Stimulated activated CD4-positive, alpha-beta T cell treated with anti-CD3 and anti-CD28 coated beads, TNF-alpha, amount 100 ng/mL, for 24 hours (primary cell): ENCODE data around the gene DLGAP1.
"Not testable (repeated sequence)": the region's sequence is repeated elsewhere in the genome, so short reads cannot be mapped to it uniquely, and the experiment has no call there.

Source experiments
- DNase-seq, 3 experiments: peaks; one replicate each; pipeline ENCODE4 v3.0.0-alpha.2; 2020; ENCODE audit warnings: low read depth in 3 of 3

DLGAP1 gene

DNA sequence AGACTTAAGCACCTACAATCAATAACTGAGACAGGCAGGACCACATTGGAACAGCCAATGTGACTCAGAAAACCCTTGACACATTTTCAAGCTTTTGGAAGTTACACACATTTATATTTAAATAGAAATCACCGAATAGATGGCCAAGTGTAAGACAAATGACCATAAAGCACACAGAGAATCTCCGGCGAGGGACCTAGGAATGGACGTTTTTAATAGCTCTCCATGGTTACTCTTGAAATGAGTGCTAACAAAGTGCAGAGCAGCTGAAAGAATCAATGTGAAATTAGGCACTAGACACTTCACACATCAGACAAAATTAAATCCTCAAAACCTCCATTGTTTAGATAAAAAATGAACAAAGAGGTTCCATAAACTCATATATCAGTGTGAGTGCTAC lies 376.9 kb downstream of the DLGAP1 start:
- no peak for DNase-seq

DNA sequence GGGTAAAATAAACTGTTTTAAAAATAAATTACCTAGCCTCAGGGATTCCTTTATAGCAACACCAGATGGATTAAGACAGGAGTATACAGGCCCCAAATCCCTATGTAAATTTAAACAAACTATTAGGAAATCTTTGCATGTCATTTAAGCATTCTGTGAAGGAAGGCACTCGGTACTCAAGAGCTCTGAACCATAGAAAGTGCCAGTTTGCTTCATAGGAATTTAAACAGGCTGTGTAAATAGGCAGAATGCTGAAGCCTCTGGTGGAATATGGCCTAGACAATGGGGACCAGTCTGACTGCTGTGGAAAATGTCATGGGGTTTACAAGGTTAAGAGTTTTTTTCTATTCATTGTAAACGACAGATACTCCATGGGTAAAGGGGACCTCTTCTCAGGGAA lies 377.4 kb downstream of the DLGAP1 start:
- no peak for DNase-seq

DNA sequence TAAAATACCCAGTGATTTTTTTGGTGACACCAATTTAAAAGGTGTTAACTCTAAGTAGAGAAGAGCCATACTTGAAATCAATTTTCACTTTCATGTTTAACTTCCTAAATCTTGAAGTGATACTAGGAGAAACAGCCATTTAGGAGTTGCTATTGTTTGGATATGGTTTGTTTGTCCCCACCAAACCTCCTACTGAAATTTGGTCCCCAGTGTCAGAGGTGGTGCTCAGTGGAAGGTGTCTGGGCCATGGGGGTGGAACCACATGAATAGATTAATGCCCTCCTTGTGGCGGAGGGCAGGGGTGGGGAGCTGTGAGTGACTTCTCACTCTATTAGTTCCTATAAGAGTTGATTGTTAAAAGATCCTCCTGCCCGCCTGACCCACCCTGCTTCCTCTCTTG lies 377.9 kb downstream of the DLGAP1 start:
- no peak for DNase-seq

DNA sequence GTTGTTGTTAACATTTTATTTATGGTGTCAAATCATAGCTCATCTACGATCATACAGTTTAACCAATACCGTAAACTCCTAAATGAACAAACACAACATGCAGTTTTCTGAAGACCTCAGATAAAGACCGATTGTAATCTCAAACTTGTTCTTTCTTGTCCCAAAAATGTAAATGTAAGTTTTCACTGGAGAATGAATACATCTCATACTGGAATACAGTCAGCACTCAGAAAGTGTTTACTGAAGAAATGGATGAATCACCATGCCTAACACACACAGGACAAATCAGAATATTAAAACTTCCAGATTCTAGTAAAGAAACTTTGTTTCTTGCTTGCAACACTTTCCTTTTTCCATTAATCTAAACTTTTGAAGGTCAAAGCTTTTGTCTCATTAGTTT lies 380.5 kb downstream of the DLGAP1 start:
- DNase-seq: no peak

DNA sequence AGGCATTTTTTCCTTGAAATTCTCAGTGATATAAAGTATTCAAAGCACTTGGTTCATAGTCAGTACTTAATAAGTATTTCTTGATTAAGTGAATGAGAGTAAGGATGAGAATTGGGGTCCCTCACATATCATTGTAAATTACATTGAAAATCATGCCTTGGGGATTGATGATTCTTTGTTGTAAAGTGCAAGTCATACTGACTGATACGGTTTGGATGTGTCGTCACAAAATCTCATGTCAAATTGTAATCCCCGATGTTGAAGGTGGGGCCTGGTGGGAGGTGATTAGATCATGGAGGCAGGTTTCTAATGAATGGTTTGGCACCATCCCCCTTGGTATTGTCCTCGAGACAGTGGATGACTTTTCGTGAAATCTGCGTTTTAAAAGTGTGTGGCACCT lies 385.9 kb downstream of the DLGAP1 start:
- DNase-seq: no peak

DNA sequence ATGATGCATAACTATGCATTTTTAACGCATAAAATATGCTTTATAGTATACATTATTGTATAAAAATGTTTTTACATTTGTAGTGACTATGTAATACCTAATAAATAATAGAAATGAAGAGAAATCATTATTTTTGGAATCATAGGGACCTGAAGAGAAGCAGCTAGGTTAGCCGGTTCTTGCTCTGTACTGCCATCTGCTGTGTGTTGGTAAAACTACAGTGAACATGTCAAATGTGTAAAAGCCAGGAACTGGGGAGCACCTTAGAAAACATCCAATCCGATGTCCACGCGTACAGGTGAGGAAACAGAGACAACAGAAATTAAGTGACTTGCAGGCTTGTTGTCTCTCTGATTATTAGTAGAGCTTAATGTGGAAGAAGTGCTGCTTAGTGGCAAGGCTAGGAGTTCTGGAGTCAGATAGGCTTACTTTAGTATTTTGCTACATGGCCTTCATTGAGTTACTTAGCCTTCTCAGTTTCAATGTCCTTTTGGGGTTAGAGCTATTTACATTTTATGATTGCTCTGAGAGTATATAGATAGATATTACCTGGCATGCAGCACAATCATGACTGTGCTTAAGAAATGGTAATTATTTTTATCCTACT lies 386.5 kb downstream of the DLGAP1 start:
- peak in 2 of 3 experiments; percentile 1 to 3 for DNase-seq

DNA sequence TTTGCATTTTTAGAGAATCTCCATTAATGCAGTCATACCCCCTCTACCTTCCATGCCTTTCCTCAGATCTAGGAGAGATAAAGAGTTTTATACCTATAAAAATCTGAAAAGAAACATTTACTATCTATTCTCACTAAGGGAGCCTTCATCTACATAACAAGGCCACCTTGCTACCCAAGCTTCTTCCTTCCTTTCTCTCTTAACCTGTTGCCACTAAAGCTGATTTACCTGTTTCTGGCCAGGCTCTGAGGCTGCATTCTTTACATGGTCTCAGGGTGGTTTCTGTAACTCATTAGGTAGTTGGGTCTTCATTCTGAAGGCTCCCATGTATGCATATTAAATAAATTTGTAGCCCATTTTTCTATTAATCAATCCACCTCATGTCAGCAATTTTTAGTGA lies 391.6 kb downstream of the DLGAP1 start:
- no peak for DNase-seq

DNA sequence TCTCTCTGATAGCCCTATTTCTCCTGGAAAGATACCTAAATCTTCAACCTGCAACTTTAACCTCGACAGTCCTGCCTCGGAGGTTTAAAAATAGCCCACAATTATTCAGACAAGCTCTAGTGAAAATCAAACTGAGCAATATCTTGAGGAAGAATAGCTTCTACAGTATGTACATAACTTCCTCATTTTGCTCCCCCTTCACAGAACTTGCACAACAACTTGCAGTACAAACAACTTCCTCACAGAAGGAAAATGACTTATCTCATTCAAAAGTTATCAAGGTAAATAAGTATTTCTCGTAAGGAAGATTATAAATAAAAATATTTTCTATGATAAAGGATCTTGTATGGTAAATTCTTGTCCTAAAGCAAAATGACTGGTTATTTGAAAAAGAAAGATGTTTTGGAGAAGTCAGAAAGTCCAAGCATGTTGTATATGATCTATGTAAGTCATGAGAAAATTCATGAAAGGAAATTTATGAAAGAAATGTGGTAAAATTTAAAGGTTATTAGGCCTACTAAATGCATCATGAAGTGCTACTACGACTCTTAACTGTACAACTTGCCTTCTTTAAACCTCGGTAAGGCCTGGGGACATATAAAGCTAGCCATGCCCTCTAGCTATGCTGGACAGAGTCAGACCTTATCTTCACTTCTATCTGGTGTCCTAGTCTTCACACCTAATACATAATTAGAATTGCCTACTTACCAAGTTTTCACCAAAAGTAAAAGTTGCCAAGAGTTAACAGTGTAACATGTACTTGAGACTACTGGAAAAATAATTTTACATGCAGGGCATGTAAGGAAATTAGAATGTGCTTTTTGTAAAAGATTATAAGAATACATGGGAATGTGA lies 394.5 kb downstream of the DLGAP1 start:
- no peak for DNase-seq

DNA sequence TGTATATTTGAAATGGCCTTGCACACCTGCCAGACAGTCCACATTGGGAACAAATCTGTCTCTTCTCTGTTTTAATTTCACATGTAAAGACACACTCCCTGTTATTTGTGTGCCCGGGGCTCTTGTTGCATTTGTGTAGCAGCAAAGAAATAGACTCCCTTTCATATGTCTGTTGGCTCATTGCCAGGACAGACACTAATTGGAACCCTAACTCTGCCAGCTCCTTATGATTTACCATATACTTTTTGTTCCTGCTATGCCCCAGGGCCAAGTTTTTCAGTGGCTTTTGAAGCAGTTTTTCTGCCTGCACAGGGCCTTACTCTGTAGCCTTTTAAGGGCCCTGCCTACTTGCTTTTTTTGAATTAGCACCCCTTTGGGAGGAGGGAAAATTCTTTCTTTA lies 396.9 kb downstream of the DLGAP1 start:
- no peak for DNase-seq

DNA sequence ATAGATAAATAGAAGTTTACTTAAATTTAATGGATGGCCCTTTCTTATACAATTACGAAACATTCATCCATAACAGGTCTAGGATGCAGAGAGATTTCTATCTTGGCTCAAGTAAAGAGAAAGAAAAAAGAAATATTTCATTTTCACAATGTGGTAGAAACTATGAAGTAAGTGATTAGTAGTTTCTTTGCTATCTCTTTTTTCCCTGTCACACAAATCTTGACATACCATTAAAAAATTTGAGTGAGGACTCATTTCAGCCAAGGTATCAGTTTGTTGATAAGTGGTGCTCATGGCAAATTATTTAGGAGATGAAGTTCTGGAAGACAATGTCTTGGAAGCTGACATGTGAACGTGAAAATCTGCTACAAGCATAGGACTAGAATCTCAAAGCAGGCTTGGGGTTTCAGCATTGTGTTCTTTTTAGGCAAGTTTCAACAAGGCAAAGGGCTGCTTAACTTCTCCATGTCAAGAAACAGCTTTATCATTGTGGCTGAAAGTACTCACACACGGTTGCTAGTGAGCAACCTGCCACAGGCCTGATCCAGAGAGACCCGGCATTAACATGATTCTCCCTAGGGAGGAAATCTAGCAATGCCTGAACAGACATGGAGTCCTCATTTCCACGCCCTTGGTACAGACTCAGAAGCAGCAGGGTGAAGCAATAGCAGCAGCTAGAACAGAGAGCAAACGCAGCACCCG lies 414.6 kb downstream of the DLGAP1 start:
- no peak for DNase-seq

DNA sequence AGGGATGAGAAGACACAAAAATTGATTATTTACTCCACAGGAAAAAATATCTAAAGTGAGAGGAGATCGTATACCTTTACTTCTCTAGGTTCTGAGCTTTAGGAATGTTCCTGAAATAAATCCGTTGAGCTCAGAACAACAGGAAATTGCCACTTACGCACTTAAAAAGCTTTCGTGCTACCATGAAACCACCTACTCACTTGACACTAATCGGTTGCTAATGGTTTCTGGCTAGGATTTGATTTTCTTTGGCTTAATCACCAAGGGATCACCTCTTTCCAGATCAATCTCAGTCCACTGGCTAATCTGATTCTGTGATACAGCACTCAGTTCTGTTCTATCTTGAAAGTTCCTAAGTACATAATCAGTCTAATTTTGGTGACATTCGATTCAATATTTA lies 419.6 kb downstream of the DLGAP1 start:
- no peak for DNase-seq

DNA sequence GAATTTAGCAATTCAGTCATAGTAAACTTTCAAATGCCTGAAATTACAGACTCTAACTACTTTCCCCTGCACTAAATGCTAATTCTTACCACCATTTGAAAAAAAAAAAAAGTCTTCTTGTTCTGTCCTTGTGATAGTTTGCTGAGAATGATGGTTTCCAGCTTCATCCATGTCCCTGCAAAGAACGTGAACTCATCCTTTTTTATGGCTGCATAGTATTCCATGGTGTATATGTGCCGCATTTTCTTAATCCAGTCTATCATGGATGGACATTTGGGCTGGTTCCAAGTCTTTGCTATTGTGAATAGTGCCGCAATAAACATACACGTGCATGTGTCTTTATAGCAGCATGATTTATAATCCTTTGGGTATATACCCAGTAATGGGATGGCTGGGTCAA lies 420.3 kb downstream of the DLGAP1 start:
- DNase-seq: not testable (repeated sequence)

DNA sequence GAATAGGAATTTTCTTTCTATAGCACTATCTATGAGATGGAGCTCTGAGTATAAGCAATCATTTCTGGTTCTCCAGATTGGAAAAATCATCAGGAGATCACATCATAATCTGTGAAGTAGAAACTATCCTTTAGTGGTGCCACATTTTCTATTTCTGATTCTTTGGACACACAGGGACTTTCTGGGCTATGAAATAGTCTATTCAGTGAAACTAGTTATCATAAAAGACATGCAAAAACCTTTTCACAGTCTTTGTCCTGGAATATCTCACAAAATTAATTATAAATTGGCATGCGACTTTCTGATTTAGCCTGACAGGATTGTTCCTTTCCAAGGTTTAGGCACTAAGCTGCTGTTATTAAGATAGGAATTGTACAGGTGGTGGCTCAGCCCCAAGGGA lies 428.6 kb downstream of the DLGAP1 start:
- DNase-seq: no peak

DNA sequence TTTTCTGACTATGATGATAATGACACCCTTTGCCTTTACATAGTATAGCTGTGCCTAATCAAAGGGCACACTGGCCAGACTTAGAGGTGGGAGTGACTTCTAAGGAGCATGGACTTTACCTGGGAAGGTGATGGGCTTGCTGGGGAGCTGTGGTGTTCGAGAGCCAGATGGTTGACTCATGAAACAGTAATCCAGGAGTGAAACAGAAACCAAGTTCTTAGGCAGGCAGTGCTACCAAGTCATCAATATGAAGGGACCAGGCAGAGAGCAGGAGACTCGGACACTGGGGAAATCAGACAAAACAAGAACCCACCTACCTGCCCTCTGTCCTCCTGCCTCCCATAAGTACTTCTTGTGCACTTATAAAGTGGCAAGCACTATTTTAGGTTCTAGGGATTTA lies 430.4 kb downstream of the DLGAP1 start:
- DNase-seq: no peak

DNA sequence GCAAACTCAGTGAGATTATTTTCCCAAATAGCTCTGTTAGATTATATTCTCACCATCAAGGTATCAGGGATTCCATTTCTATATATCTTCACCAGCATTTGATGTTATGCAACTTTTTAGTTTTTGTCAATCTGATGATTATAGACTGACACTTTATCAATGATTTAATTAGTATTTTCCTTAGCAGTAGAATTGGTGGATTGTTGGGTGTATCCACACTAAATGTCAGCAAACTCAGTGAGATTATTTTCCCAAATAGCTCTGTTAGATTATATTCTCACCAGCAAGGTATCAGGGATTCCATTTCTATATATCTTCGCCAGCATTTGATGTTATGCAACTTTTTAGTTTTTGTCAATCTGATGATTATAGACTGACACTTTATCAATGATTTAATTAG lies 432.4 kb downstream of the DLGAP1 start:
- DNase-seq: not testable (repeated sequence)

DNA sequence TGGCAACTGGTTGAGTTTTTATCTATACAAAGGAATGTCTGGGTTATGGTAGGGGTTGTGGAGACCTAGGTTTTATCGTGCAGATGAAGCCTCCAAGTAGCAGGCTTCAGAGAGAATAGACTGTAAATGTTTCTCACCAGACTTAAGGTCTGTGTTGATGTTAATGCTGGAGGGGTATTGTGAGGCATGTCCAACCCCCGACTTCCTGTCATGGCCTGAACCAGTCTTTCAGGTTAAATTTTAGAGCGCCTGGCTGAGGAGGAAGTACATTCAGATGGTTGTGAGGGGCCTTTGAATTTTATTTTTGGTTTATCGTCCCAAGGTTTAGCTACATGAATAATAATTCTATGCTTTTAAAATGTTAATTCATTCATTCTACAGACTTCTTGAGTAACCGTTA lies 435.1 kb downstream of the DLGAP1 start:
- no peak for DNase-seq

DNA sequence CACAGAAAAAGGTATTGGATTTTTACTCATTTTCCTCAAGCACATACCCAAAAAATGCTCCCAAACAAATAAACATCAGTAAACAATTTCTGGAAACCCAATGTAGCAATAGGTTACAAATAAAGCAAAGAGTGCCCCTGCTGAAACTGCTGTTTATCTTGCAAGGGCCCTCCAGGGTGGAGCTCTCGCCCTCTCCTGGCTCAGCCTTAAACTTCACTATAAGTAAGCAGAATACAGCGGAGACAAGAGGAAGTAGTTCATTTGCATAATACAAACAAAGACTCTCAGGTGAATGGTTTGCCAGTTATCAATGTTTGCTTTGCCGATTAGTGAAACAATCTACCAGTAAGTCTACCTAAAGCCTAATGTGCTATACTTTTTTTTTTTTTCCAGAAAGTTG lies 437.6 kb downstream of the DLGAP1 start:
- DNase-seq: no peak

DNA sequence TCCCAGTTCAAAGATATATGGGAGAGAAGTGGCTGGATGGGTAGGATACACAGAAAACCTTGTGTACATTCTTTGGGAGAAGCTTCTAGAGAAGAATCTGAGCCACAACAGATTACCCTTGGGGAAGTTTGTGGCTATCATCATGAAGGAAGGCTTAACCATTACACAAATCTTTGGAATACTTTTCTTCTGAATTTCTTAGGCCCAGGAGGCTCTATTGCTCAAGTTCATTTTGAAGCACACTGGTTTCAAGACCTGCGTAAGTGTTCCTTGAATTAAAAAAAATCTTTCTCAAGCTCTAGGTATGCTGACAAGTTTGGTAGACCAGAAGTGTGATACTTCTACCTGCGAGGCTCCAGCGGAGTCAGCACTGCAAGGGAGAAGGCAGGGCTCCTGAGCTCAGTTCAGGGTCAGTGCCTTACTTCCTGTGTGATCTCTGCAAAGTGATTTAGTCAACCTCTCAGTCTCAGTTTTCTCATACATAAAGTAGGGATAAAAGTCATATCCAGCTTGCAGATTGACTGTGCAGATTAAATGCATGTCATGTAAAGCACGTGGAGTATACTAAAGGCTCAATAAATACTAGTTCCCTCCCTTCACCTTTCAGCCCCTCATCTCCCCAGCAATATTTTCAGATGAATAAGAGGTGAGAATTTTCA lies 438.6 kb downstream of the DLGAP1 start:
- DNase-seq: no peak

DNA sequence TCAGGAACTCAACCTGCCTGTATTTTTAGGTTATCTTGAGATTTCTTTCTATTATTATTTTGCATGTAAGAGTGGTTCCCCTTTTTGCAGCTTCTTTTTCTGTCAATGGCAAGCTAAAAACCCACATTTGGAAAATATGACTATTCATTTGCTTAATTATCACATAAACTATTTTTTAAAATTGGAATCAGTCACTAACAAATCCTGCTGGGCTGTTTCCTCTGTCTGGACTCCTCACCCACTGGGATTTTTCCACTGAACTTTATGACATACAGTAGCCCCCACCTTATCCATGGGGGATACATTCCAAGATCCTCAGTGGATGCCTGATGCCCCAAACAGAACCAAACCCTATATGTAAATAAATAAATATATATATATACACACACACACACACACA lies 447.3 kb downstream of the DLGAP1 start:
- DNase-seq: no peak

DNA sequence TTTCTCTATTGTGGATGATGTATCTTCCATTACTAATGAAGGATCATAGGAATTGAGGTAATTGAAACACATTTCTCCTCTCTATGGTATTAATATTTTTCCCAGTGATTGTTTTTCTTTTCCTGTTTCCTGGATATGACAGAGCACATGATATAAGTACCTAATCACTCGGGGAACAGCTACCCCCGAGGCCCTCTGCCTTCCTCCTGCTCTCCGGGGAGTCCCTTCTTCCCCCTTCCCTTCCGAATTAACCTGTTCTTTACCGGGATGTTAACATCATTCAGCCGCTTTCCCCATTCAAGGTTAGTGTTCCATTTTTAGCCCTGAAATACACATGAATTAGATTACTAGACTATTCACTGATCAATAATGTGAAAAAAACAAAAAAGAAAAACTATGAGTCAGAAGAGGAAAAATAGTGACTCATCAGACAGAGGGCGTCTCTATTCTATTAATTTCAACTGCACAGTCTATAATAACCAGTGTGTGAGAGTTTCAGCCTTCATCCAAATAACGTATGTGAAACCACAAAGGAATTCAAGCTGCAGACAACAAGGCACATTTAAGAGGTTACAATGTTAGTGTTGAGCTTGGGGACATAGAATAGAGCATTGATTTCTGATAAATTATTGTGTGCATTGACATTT lies 450.8 kb downstream of the DLGAP1 start:
- no peak for DNase-seq

DNA sequence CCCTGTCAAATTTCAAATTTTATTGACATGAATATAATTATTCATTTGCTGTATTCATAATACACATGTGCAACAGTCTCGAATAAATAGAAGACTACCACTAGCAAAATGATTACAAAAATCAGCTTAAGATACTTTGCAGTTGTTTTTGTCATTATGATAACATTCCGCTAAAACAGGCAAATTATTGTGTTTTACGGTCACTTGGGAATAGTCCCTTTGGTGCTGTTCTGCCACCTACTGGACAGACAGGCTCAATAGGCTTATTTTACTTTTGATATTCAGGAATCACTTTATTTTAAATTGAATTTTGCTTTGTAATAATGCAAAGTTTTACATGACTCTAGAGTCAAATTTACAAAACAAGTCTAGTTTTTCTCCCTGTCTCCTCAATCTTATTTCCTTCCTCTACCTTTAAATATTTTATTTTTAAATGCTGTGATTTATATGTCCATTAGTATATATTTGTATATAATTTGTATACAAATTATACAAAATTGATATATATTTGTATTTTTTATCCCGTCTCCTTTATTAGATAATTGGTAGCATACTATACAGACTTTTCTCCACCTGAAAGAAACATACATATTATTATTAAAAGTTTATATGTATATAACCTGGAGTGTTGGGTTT lies 456.3 kb downstream of the DLGAP1 start:
- DNase-seq: no peak
